GM19395 (cell line): ENCODE measurements around the gene UNC50.
"Not testable (repeated sequence)": the region's sequence is repeated elsewhere in the genome, so short reads cannot be mapped to it uniquely, and the experiment has no call there.

Source experiments
- ATAC-seq: cut with Tn5 transposase; IDR thresholded peaks from one replicate; pipeline ENCODE4 v1.9.1; 2021; ENCODE audit warnings: mild to moderate bottlenecking, moderate library complexity; ENCODE audit not compliant: unreplicated experiment

UNC50 gene

GRCh38 chr2:98607741-98608115, 661 bp upstream of the UNC50 start:
- no peak for ATAC-seq

- ATAC-seq: peak; percentile 13
Measured at GRCh38 chr2:98608962-98609604, 694 bp downstream of the UNC50 start.

GRCh38 chr2:98614024-98614739, 5.8 kb downstream of the UNC50 start:
- ATAC-seq: no peak

GRCh38 chr2:98615481-98615880, 7.1 kb downstream of the UNC50 start:
- ATAC-seq: no peak

- ATAC-seq: no peak
Measured at GRCh38 chr2:98617149-98617548, 8.8 kb downstream of the UNC50 start.

- no peak for ATAC-seq
Measured at GRCh38 chr2:98623657-98624056, 15.3 kb downstream of the UNC50 start.

GRCh38 chr2:98632351-98632750, 24.0 kb downstream of the UNC50 start:
- ATAC-seq: no peak

- no peak for ATAC-seq
Measured at GRCh38 chr2:98634406-98635092, 26.2 kb downstream of the UNC50 start.

- peak; percentile 85 for ATAC-seq
Measured at GRCh38 chr2:98637401-98638147, 29.2 kb downstream of the UNC50 start.

GRCh38 chr2:98643496-98644100, 35.2 kb downstream of the UNC50 start:
- no peak for ATAC-seq

GRCh38 chr2:98647636-98648035, 39.2 kb downstream of the UNC50 start:
- ATAC-seq: no peak

GRCh38 chr2:98648451-98648850, 40.1 kb downstream of the UNC50 start:
- ATAC-seq: no peak

GRCh38 chr2:98649135-98649991, 41.0 kb downstream of the UNC50 start:
- peak; percentile 69 for ATAC-seq

- no peak for ATAC-seq
Measured at GRCh38 chr2:98649992-98650375, 41.6 kb downstream of the UNC50 start.

GRCh38 chr2:98650998-98651397, 42.6 kb downstream of the UNC50 start:
- ATAC-seq: no peak

- ATAC-seq: no peak
Measured at GRCh38 chr2:98654699-98655495, 46.5 kb downstream of the UNC50 start.

GRCh38 chr2:98656800-98657199, 48.4 kb downstream of the UNC50 start:
- no peak for ATAC-seq

GRCh38 chr2:98658816-98659490, 50.6 kb downstream of the UNC50 start:
- ATAC-seq: no peak

GRCh38 chr2:98659491-98659840, 51.1 kb downstream of the UNC50 start:
- ATAC-seq: not testable (repeated sequence)
